Embryonic facial prominence (tissue), 1 donor: ENCODE results near the gene HJURP.

ENCODE experiments used
- DNase-seq: peaks from one replicate; pipeline ENCODE4 v3.0.0-alpha.2; 2016; ENCODE audit errors: extremely low spot score

Gene HJURP

DNA sequence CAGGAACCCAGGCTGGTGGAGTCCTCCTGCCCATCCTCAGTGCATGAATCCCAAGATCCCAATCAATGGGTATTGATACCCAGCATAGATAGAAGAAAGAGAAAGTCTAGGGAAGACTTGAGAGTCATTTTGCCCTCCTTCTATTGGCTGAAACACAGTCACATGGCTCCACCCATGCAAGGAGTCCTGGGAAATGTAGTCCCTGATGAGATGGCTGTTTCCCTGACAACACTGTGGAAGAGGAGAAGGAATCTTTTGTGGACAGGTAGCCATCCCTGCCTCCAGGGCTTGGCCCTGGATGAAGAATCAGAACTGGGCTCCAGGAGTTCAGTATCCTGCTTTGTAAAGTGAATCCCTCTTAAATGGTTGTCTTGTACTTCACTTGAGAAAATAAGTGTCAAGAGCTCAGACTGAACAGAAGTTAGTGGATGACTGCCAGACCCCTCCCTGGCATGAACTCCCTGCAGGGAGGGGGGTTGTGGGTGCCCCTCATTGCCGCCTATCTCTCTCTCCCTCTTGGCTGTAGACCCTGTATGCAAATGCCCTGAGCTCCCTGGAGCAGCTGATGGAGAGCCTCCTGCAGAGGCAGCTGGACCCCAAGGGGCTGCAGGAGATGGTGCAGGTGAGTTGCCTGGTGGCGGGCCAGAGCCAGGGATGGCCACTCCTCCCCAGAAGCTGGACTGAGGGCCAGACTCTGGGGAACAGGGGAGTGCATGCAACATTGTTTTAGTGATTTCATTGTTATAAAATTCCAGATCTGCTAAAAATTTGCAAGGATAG lies 40.1 kb downstream of the HJURP start:
- DNase-seq = no peak

DNA sequence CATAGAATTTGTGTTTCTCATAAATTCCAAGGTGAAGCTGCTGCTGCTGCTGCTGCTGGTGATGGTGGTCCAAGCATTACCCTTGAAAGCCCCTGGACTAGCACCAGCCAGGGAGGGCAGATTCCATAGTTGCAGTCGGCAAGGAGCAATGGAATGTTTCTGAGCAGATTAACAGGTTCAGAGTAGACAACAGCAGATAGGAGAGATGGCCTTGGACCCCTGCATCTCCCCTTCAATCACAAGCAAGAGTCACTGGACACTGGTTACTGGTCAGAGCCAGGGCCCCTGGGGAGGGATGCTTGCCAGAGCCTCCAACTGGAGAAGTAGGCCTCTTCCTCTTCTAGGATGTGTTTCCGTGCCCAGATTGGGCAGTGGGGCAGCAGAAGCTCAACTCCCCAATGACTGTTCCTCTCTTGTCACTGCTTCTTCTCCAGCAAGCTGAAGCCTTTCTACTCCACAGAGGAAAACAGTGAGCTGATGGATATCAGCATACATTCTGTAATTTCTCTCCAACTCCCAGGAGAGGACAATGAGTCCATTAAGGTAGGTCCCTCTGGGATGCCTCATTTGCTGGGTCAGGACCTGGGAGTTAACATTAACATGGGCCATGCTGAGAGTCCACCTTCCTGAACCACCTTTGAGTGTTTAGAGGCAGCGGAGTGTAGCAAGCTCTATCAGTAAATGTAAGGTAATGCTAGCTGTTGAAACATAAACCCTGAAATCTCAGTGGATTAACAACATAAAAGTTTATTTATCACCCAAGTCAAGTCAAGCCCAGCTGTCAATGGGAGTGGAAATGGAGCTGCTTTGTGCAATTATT lies 40.9 kb downstream of the HJURP start:
- no peak for DNase-seq

DNA sequence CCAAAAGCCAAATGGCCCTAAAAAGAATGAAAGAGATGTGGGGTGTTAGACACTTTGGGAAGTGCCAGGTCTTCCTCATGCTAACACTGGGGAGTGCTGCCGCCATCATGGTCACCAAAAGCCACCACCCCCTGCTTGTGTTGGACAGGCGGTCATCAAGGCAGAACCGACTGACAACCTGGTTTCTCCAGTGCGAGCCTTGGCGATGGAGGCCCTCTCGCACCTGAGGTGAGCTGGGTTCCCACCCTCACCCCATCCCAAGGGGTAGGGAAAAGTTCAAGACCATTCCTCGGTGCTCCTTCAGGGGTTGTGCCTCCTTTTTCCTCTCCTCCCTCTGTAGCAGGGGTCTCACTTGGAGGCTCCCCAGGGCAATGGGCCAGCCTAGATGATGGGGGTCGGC lies 42.6 kb downstream of the HJURP start:
- no peak for DNase-seq

DNA sequence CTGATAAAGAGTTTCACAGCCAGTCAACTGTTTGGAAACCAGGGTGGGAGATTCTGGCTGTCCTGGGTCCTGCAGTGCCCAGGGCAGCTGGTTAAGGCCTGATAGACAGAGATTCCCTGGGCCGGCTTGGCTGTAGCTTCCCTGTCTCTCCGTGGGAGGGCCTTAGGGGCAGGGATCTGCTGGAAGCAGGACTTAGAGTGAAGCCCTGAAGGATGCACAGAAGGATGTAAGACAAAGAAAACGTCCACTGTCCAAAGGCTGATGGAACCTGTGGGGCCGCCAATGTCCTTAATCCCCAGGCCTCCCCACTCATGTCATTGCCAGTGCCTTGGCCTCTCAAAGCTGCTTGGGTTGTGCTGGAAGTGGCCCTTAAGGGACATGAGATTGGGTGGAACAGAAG lies 43.2 kb downstream of the HJURP start:
- DNase-seq = no peak

DNA sequence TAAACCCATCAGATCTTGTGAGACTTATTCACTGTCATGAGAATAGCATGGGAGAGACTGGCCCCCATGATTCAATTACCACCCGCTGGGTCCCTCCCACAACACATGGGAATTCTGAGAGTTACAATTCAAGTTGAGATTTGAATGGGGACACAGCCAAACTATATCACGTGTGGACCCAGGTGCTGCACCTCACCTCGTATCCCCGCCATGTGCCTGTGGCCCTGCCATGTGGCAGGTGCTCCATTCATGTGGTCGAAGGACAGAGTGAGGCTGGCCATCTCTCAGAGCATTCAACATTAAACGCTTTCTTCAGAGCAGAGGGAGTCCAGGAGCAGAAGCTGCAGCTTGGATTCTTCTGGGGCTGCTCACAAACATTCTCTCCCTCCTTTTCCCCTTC lies 44.0 kb downstream of the HJURP start:
- no peak for DNase-seq

DNA sequence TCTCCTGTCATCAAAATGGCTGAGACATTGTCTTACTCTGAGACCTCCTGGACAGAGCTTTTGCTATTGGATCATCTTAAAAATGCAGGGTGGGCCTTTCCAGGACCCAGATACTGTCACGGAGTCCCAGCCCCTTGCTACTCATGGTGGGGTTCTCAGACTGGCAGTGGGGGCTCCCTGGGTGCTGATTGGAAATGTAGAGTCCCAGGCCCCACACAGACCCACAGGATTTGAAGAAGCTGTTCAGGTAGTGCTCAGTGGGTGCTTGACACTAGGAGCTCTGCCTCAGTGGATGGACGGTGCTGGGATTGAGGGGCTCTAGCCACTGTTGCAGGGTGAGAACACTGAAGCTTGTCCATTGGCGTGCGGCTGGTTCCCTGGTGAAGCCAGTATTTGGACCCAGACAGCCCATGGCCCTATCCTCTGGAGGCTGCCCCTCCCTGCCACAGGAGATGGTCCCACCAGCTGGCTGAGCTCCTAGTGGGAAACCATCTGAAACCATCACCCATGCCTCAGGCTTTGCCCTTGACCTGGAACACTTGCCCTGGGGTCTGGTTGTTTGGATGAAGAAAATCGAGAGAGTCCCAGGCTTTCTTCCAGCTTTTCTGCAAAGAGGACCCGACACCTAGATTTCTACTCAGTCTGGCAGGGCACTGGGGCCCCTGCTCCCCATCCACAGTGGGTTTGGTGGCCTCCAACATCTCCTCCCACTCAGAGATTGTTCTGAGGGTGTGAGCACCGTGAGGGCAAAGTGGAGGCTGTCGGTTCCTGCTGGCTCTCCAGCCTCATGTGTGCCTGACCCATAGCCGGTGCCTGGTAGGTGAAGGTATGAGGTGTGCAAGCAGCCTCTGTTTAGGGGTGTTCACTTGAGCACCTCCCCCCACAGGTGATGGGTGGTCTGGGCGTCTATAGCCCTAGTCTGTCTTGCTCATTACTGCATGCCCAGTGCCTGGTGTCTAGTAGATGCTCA lies 46.1 kb downstream of the HJURP start:
- no peak for DNase-seq

DNA sequence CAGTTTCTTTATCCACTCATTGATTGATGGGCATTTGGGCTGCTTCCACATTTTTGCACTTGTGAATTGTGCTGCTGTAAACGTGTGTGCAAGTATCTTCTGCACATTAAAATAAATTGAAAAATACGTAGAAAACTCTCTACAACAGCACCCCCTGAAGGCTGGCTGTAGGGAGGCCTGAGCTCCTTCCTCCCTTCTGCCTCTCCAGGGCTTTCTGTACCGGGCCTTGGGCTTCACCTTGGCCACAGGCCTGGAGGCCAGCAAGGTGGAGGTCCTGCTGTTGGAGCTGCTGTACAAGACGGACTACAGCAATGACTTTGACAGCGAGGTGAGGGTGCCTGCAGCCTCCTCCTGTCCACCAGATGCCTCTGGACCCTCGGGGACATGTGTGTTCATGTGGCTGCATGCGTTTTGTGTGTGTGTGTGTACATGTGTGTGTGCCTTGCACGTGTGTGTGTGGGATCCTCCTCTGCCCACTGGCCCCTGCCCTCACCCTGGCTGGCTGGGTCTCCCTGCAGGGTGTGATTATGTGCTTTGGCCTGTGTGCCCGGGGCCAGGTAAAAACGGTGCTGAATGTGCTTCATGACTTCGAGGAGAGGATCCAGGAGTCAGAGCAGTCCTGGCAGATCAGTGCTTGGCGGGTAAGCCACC lies 47.0 kb downstream of the HJURP start:
- no peak for DNase-seq

DNA sequence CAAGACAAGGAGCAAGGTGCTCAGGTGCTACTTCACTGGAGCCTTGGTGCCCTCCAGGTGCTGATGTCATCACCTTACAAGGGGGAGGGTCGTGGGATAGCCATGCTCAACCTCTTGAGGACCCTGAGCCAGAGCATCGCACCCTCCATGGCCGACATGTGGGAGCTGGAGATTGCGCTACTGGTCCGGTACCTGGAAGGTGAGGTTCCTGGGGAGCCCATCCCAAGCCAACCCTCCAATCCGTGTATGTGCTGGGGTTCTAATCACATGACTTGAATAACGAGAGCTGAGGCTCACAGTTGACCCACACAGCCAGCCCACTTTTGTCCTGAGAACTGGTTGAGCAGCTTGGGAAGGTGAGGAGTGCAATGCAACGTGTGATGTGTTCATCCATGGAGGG lies 50.3 kb downstream of the HJURP start:
- DNase-seq = no peak

DNA sequence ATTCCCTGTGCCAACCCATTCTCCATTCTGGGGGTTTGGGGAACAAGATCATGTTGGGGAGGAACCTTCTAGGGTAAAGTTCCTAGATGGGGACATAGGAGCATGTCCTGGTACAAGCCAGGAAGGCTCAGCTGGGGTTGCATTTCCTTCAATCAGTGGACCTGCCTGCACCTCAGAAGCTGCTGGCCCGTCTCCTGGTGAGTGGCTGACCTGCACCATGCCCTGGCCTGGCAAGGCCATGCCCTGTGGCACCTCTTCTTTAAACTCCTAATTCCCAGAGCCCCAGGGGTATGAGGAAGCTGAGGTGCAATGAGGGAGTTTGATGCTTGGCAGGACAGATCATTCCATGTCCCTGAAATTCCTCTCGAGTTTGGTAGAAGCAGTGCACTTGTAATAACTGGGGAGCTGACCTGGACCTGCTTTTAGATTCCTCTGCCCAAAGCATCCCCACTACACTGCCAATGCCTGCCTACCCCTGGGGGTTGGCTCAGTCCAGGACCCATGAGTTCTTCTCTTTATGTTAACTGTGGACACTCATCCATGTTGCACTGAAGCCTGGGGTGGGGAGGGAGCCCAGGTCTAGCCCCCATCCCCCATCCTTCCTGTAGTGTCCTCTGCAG lies 50.9 kb downstream of the HJURP start:
- DNase-seq = no peak

DNA sequence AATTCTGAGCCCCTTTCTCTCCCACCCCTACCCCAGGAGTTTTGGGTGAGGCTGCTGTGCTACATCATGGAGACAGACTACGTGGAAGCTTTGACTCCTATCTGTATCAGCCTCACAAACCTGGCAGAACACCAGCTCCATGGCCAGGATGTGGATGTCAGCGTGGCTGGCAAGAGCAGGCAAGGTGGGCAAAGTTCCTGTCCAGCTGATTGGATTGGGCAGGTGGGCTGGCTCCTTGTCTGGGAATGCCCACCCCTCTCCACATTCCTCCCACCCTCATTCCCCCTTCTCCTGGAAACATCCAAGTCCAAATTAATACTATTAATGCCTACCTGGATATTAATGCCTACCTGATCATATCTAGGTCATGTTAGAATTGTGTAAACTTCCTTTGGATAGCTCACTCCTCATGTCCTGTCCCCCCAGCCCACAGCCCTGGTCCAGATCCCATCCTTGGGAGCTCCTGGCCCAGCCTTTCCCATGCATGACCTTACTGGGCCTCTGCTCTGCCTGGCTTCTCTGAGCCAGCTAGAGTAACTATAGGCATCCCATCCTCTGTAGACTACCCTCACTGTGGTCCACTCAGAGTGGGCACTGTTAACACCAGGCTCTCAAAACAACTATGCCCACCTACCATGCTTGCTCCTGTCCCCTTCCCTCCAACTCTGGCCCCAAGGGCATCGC lies 52.1 kb downstream of the HJURP start:
- no peak for DNase-seq

DNA sequence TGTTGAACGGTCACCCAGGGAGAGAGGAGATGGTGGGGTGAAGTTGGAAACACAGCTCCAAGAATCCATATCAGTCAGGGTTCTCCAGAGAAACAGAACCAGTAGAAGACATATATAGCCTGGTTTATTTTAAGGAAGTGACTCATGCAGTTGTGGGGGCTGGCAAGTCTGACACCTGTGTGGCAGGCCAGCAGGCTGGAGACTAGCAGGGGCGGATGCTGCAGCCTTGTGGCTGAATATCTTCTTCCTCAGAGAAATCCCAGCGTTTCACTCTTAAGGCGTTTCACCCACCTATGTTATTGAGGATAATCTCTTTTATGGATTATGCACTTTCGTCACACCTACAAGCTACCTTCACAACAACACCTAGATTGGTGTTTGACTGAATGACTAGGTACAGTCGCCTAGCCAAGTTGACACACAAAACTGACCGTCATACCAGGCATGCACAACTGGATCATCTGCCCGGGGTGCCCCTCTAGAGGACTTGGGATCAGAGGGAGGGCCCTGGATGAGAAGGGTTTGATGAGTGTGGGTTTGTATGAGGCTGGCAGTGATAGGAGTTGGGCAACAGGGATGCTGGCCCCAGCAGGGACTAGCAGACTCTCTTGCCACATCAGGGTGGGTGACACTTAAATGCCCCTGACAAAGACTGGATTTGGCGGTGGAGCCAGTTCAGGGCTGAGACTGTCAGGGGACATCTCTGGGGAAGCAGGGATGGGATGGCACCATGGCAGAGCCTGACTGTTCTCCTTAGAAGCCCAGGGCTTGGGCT lies 52.8 kb downstream of the HJURP start:
- DNase-seq = no peak

DNA sequence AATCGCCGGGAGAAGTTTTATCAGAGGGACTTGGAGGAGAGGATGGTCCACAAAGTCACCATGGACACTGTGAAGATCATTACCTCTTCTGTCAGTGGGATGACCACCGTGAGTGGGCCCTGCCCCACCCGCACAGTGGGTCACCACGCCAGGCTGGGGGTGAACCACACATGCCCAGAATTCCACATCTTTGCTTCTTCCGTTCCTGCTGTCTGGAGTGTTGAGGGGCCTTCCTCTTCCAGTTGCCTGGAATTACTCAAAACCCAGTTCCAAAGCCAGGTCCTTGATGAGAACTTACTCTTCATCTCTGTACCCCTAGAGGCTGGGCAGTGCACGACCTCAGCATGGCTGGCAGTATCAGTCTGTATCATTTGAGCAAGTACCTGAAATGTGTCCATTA lies 54.1 kb downstream of the HJURP start:
- DNase-seq = no peak

DNA sequence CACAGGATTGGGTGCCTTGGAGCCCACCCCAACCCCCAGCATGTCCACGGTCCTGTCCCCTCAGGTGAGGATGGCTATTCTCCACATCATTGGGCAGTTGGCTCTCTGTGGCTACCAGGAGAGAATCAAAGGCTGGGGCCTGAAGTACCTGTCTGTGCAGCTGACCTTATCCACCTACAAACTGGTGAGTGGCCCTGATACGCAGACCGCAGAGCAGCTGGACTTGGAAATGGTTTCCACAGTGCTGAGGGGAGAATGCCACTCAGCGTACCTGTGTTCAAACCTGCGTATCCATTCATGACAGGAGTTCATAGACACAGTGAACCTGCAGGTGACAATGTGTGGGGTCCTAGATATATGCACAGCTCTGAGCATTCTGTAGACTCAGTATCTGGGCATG lies 54.6 kb downstream of the HJURP start:
- no peak for DNase-seq

DNA sequence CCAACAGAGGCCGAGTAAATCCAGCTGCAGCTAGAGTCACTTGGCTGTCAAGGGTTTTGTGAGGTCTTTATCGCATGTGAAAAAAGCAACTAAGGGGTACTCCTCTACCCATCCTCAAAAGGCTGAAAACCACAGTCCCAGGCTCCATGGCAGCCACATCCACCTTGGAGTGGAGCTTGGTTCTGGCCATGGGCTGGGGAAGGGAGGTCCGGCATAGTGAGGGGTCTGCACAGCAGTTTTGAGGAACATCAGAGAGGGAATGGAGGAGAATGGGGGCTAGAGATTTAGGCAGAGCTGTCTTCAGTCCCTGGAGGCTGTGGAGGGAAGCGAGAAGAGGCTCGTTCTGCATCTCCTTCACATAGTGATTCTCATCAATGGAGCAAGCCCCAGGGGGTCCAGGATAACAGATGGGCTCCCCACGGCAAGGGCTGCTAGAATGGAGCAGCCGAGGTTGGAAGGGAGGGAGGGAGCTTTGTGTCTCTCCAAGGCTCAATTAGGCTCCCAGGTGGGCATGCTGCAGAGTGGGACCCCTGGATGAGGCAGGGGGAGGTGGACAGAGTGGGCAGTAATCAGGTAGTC lies 55.2 kb downstream of the HJURP start:
- no peak for DNase-seq

DNA sequence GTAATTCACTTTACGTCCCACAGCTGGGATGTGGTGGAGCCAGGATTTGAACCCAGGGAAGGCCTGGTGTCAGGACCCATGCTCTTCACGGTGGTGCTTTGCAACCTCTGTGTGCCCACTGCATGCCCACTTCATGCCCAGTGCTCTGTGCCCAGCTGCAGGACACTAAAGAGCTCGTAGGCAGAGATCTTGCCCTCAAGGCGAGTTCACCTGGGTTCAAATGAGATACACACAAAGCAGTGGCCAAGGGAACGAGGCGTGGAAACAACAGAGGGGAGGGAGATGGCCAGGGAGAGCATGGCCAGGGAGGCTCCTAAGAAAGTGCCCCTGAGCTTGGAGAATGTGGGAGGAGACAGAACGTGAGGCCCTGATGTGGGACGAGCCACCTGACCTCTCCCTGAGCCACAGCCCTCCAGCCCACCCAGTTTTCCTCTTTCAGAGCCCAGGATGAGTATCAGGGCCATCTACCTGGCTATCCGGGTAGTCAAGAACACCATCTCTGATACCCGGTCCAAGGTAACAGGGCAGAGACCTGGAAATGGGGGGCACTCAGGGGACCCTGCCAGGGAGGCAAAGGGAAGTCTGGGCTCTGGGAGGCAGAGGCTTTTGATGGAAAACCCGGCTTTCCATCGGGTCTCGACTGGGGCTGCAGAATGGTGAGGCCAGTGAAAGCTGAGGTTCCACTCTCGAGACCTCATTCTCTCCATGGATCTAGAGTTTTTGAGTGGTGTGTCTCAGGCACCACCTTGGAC lies 55.8 kb downstream of the HJURP start:
- no peak for DNase-seq

DNA sequence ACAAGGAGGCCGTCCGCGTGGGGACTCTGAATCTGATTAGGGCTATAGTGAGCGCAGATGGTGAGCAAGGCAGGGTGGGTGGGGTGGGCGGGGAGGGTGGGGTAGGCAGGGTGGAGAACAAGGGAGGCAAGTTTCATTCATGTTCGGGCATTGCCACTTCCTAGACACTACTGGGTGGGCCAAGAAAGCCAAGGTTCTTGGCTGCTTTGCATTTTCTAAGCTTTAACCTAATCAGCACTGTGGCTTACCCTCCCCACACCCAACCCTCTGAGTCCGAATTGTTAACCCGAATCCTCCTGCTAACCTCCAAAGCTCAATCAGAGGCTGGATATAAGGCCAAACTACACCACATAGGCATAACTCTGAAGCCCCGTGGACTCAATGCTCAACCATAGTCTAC lies 58.1 kb downstream of the HJURP start:
- DNase-seq = no peak

DNA sequence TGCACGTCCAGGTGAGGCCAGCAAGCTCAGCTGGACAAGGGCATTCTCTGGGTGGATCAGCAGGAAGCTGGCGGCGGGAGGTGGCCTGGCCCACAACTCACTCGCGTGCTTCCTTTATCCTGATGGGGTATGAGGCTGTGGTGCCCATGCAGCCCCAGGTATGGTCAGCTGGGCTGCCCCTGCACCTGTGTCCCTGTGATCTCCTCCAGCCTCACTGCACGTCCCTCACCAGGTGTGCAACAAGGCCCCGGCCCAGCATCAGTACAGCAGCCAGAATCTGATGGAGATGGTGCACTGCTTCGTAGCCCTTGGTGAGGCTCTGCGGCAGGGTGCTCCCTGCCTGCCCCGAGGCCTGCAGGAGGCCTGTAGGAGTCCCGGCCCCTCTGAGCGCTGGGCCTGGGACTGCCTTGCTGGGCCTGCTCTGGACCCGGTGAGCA lies 58.6 kb downstream of the HJURP start:
- DNase-seq = no peak

DNA sequence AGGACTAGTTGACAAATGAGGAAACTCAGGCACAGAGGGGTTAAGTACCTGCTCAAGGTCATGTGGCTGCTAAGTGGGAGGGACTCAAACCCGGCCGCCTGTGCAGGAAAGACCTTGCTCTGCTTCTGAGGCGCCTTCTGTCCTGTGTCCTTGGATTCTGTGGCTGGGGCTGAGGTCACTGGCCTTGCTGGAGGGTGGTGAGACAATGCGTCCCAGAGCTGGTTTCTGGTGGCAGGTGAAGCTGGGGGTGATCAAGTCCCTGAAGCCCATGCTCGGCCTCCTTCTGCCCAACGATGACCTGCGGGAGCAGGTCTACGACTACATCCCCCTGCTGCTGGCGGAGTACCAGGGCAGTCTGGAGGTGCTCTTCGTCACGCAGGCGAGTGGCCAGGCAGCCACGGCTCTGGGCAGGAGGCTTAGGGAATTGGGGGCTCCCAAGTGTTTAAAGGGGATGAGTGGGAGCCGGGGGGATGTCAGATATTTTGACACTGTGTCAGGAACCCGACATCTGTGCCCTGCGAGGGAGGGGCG lies 60.1 kb downstream of the HJURP start:
- no peak for DNase-seq
